ENCODE data around the gene MAD2L2.

MAD2L2 gene

DNA sequence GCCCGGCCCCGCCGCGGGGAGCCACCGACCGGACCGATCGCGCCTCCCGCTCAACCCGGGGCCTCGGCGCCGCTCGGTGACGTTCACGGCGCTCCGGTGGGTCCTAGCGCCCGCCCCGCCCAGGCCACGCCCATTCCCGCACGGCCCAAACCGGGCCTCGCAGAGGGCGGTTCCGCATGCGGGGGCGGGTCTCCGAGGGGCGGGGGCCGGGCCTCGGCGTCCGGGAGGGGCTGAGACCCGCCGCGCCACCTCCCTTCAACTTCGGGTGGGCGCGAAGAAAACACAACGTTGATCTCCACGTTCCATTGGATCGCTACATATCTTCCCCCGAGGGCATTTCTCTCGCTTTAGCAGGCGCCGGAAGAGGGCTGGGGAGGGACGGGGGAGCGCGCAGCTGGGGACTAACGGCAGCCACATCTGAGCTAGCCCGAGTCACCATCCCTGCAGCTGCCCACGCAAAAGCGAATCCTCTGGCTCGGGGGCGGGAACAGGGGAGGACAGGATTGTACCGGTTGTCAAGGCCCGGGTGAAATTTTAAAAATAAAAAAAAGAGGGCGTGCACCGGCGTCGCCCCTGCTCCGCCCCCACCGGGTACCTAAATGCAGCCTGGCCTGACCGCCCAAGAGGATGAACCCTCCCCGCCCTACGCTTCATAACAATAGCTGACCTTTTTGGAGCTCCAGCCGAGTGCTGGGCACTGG lies at the start of gene MAD2L2:
Gene MAD2L2 (minus strand): TSS at position 78 of the 701 bp plus-strand sequence. CDS start 547 bp downstream, outside the sequence.
- DNase-seq (ENCODE audit: low read depth), result peak; percentile 51

DNA sequence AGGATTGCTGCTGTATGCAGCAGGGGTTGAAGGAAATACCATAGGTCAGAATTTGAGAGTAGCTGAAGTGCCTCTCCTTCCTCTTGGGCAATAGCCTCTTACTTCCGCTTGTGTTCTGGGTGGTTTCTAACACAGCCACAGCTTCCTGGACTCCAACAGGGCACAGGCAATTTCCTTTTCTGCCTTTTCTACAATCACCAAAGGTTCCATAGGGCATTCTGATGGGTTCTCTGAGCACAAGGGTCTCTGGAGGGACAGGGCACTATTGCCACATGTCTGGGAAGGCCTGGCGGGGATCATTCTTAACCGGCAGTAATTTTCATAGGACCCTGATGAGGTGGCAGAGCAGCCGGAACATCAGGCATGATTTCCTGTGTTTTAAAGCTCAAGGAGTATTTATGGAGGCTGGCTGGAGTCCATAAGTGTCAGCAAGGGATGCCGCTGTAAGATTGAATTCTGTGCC lies 49.5 kb upstream of the MAD2L2 start:
- DNase-seq (ENCODE audit: low read depth), result peak; percentile 64

DNA sequence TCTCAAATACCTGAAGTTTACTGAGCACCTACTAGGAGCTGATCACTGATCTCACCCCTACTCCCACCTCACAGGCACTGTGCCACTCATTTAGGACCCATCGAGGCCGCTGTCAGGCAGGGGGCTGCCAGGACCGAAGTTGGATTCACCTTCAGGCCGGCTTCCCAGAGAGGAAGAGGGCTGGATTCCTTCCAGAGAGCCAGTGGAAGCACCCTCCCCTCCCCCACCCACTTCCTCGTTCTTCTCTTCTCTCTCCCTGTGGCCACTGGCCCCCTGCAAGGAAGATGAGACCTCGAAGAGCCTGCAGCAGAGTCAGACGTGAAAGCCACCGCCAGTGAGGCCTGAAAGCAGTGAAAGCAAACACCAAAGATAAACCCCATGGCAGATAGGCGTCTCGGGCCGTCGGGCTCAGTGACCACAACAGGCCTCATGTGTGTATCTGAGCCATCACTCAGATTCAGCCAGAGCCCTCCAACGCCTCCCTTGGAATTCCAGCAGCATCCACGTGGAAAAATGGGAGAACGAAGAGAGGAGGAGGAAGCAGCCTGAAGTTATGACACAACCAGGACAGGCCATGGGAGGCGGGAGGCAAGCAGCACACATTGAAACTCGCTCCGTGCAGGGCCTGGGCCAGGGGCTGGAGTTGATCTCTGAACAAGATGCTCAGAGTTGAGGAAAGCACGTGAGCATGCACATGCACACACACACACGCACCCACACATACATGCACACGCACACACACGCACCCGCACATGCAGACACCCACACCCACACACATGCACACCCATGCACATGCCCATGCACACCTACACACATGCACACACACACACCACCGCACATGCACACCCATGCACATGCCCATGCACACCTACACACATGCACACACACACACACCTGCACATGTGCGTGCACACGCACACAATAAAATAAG lies 48.8 kb upstream of the MAD2L2 start:
- peak; percentile 82 for DNase-seq (ENCODE audit: low read depth)

DNA sequence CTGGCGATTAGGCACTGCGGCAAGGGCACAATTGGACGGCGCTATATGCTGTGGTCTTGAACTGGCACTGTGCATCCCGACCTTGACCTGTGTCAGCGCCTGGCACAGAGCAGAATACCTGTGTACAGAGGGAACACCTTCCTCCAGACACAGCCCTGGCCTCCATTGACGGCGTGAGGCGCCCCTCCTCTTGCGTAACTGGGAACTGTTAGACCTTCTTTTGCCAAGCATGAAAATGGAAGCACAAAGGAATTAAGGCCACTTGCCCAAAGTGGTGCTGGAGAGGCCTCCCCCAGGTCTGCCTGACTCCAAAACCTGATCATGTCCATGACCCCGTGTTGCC lies 48.2 kb upstream of the MAD2L2 start:
- DNase-seq (ENCODE audit: low read depth), result no peak

DNA sequence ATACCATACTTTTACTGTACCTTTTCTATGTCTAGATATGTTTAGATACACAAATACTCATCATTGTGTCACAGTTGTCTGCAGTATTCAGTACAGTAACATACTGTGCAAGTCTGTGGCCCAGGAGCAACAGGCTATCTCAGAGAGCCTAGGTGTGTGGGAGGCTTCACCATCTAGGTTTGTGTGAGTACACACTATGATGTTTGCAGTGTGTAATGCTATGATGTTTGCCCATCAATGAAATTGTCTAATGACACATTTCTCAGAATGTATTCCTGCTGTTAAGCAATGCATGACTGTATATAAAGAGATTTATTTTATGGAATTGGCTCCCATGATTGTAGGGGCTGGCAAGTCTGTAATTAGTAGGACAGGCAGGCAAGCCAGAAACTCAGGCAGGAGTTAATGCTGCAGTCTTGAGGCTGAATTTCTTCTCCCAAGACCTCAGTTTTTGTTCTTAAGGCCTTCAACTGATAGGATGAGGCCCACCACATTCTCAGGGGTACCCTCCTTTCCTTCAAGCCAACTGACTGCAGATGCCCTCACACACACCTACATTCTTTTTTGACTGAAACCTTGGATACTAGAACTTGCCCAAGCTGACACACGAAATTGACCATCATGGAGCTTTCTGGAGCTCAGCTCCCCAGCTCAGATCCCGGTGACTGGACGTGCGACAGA lies 47.3 kb upstream of the MAD2L2 start:
- peak; percentile 63 for DNase-seq (ENCODE audit: low read depth)

DNA sequence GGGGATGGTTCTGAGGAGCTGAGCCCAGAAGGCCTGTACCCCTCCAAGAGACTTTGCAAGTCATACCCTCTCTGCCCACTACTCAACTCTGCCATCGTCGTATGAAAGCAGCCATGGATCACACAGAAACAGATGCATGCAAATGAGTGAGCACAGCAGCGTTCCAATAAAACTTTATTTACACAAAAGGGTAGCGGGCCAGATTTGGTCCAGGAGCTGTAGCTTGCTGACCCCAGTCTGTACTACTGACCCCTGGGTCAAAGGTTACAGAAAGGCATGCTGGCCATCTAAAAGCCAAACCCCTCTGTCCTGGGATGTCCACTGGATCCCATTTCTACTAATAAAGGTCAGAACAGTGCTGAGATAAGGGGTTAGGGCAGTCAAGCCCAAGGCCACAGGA lies 46.2 kb upstream of the MAD2L2 start:
- DNase-seq (ENCODE audit: low read depth), result no peak

DNA sequence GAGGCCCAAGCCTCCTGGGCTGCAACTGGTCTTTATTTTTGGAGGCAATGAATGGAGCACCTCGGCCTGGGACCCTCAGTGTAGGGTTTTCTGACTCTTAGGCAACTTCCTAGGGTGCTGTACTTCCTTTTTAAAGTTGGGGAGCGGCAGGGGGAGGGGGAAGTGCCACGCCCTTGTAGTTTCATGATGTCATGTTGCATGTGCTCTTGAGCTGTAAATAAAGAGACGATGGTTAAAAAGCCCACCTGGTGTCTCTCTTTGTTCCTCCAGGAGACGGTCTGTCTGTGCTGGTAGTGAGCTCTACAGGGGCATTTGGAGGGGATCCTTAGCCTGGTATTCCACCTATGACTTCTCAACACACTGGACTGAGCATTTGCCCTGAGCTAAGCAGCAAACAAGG lies 44.7 kb upstream of the MAD2L2 start:
- DNase-seq (ENCODE audit: low read depth), result no peak

DNA sequence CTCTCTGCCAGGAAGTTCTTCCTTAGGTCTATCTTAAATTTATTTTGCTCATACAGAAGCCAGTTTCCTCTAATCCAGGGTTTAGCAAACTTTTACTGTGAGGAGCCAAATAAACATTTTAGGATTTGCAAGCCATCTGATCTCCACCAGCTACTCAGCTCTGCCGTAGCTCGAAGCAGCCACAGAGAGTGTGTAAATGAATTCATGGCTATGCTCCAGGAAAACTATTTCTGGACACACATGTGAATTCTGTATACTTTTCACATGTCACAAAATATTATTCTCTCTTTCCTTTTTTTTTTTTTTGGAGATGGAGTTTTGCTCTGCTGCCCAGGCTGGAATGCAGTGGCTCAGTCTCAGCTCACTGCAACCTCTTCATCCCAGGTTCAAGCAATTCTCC lies 41.6 kb upstream of the MAD2L2 start:
- DNase-seq (ENCODE audit: low read depth), result no peak

DNA sequence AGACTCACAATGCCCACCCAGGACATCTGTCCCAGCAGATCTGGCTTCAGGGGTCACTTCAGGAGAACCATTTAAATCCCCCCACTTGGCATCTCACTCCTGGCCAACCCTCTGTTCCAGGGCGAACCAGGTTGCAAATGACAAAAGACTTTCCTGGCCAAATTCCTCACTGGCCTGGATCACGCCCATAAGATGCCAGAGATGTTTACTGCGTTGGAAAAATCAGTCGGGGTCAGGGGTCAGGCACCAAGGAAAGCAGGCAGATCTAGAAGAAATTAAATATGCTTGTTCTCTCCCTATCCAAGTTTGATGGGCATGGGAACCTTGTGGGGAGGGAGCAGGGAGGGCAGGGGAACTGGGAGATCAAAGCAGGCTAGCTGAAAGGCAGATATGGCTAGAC lies 40.4 kb upstream of the MAD2L2 start:
- no peak for DNase-seq (ENCODE audit: low read depth)

DNA sequence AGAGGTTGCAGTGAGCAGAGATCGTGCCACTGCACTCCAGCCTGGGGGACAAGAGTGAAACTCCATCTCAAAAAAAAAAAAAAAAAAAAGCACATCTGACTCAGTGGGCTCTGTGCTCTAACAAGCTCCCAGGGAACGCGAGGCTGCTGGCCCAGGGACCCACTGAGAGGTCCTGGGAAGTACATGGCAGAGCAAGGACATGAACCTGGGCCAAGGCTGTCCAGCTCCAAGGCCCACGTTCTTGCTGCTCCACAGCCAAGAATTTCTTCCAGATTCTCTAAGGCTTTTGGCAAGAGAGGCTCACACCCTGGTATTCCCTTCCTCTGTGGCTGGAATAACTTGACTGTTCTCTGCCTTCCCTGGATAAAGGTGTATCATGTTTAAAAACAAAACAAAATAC lies 39.6 kb upstream of the MAD2L2 start:
- DNase-seq (ENCODE audit: low read depth), result no peak

DNA sequence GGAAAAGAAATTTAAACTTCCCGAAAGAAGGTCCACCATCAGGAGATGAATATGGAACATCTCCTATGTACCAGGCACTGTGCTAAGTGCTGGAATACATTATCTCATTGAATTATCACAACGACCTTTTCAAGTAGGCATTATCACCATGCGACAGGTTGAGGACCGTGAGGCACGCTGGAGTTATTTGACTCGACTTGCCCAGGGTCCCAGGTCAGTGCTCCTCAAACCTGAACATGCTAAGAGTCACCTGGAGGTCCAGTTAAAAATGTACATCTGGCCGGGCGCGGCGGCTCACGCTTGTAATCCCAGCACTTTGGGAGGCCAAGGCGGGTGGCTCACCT lies 39.1 kb upstream of the MAD2L2 start:
- no peak for DNase-seq (ENCODE audit: low read depth)

DNA sequence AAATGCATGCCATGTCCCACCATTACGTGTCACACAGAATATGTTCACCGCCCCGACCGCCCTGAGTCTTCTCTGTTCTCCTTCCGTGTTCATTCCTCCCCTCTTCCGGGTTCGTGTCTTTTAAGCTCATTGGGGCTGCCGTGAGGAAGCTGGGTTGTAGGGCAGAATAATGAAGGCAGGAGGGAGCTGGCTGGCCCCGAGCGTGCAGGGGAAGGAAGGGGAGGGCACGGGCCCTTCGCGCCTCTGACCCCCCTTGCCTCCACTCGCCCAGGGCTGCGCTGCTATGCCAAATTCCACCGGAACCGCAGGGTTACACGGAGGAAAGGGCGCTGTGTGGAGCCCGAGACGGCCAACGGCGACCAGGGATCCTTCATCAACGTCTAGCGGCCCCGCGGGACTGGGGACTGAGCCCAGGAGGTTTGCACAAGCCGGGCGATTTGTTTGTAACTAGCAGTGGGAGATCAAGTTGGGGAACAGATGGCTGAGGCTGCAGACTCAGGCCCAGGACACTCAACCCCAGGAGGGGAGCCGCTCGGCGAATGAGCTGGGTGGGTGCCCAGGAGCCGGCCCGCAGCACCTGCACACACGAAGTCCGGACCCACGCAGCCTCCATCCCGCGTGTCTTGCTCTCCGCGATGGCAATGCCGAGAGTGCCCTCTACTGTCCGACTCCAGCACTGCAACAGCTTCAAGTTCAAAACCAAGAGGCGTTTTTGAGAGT lies 38.5 kb upstream of the MAD2L2 start:
- DNase-seq (ENCODE audit: low read depth), result peak; percentile 53

DNA sequence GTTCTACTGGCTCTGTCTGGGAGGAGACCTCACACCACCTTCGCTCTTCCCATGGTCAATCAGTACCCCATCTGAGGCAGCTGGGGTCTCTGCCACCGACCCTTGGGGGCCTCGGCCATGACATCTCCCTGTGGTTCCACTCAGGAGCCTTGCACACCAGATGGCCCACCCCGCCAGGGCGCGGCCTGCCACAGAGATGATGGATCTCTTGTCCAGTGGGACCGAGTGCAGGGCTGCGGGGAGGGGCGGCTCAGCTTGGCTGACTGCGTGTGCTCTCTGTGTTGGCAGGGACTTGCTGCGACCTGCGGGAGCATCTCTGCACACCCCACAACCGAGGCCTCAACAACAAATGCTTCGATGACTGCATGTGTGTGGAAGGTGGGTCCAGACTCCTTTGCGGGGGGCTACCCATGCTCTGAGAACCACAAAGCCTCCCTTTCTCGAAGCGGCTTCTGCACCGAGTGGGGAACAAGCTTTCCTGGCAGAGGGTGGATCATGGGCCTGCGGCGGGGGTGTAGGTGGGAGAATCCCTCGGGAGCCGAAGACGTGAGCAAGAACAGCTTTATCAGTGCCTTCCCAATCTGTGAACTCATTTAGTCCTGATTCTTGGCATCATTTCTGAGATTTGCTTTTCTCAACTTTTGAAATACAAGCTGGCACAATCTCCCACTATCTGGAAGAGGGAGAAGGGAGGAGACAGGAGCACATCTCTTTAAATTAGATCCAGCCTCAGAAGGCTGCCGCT lies 34.1 kb upstream of the MAD2L2 start:
- DNase-seq (ENCODE audit: low read depth), result no peak

DNA sequence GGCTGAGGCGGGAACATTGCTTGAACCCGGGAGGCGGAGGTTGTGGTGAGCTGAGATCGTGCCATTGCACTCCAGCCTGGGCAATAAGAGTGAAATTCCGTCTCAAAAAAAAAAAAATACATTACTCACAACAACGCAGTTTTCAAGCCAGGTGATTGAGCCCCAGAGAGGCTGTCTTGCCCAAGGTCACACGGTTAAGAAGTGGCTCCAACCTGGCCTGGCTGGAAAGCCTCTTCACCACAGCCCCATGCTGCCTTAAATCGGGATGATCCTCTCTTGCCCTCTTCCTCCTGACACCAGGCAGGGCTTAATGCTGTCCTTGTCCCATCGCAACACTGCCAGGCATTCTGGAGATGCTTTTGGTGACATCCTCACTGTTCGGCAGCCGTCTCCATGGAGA lies 32.1 kb upstream of the MAD2L2 start:
- no peak for DNase-seq (ENCODE audit: low read depth)

DNA sequence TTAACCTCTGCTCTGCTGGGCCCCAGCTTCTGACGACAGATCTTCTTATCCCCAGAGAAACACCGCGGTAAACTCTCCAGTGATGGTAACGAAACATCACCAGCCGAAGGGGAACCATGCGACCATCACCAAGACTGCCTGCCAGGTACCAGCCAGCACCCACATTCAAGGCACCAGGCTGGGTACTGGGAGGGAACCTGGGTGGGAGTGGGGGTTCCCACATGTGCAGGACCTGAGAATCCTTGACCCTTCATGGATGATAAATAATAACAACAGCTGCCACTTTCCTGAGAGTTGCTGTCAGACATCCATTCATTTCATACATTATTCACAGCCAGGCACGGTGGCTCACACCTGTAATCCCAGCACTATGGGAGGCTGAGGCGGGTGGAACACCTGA lies 31.3 kb upstream of the MAD2L2 start:
- DNase-seq (ENCODE audit: low read depth), result no peak

DNA sequence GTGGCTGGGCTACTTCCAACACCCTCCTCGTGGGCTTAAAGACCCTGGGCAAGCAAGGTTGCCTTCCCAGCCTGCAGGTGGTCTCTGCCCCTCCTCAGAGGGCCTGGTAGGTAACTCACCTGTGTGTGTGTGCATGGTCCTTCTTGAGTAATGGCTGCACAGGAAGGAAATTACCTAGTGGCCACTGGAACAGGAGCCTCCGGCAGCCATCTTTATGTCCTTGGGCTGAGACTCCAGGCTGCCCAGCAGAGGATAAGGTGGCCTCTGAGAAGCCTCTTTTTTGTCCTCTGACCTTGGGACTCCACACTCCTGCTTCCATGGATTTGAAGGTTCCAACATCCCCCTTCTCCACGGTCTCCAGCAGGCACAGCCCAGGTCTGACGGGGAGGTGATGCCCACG lies 30.5 kb upstream of the MAD2L2 start:
- DNase-seq (ENCODE audit: low read depth), result no peak

DNA sequence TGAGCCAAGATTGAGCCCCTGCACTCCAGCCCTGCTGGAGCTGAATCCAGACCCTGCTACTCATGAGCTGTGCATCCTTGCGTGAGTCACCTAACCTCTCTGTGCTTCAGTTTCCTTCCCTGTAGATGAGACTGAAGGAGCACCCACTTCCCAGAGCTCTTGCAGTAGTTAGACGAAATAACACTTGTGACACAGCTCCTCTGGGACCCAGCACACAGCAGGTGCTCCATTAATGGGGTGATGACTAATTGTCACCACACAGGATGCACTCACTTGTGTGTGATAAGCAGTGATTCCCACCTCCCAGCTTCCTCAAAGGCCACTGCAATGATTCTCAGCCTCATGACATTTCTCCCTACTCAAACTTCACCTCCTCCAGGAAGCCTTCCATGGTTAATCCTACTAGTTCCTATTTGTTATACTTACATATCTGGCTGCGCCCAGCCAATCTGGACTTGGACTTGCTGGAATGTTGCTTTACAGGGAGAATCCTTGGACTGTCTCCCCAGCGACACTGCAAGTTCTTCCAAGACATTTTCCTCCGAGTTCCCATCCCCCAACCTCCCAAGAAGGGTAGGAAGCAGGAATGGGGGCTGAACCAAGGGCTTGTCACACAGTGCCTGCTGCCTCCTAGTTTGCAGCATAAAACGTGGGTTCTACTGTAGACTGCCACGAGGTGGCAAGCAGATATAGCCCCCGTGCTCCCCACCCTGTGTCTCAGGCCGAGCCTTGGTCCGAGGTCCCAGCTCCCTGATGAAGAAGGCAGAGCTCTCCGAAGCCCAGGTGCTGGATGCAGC lies 27.8 kb upstream of the MAD2L2 start:
- DNase-seq (ENCODE audit: low read depth), result no peak

DNA sequence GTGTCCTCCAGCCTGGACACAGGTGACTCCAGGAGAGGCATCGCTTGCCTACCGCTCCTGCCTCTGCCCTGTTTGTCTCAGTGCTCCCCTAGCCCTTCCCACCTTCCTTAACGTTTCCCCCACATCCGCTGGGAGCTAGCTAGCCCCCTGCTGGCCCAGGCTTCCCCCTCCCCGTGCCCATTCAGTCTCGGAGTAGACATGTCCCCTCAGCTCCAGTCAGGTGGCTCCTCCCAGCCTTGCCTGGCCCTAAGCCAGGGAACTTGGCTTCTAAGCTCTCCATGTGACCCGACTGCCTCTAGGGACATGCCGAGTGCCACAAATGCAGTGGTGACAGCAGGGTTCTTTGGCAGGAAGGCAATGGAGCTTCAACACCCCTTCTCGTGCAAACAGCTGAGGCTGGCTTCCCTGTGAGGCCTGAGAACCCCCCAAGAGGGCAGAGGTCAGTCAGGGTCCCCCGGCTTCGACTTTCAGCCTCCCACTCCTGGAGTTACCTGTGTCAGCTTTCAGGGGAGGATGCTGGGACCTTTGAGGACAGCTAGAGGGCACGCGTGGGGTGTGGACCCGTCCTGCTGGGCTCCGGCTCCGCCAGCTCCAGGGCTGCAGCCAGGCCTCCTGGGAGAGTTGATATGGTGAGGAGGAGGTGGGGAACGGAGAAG lies 26.8 kb upstream of the MAD2L2 start:
- DNase-seq (ENCODE audit: low read depth), result no peak

DNA sequence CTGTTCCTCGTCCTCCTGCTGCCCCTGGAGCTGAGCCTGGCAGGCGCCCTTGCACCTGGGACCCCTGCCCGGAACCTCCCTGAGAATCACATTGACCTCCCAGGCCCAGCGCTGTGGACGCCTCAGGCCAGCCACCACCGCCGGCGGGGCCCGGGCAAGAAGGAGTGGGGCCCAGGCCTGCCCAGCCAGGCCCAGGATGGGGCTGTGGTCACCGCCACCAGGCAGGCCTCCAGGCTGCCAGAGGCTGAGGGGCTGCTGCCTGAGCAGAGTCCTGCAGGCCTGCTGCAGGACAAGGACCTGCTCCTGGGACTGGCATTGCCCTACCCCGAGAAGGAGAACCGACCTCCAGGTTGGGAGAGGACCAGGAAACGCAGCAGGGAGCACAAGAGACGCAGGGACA lies 25.3 kb upstream of the MAD2L2 start:
- DNase-seq (ENCODE audit: low read depth), result no peak

DNA sequence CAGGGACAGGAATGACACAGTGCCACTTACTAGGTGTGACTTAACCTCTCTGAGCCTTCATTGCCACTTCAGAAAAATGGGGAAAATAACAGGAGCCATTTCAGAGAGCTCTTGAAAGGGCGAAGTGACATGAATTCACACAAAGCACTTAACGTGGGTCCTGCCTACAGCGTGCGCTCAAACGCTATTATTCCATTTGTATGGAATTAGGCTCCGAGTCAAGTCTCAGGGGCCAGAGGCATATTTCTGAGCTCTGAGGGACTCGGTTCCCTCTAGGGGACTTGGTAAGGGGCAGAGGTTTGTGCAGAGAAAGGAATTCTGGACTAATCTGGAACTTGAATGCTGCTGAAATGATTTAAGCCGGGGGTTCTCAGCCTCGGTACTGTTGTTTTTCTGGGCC lies 24.6 kb upstream of the MAD2L2 start:
- DNase-seq (ENCODE audit: low read depth), result no peak
